ENCODE measurements around the gene UPF1. TPM values are rescaled to one million over a fixed set of nuclear protein-coding genes. Genes with fewer than 3 reads are reported as not detected.

Gene UPF1
- total and polyA plus RNA-seq, 10 donors, result 31.2 to 161 (median 84.4) TPM

GRCh38 chr19:18906605-18907519 is 75.1 kb downstream of the UPF1 start:
- H3K4me1 ChIP-seq, result no peaks in the 10 kb centered on the region
- DNase-seq, result no peak
- H3K4me3 ChIP-seq, result no peak overlapping the region
- no peaks in the 10 kb centered on the region for H3K27me3 ChIP-seq (replicated peaks in 1 of 7)
- H3K9me3 ChIP-seq, result no peaks in the 10 kb centered on the region
- WGBS, 5 donors, result 94 to 95% (median 94%) methylated on average over 23 to 36 of the region's 36 CpGs
- no peak overlapping the region for H3K27ac ChIP-seq
- intact Hi-C loops (cut with DNase I; ENCODE audit: low total_unique reads), result no loop called here
- TF ChIP-seq POLR2AphosphoS5 (IDR thresholded peaks at IDR 0.05), result peak in 2 of 3 donors; percentile 18 to 63
- no peak for TF ChIP-seq POLR2A (IDR thresholded peaks at IDR 0.05)
- peaks cover 0 to 98% (median 80%) of the 10 kb centered on the region in 6 donors for H3K36me3 ChIP-seq

GRCh38 chr19:18908917-18909619 is 77.3 kb downstream of the UPF1 start:
- no peak overlapping the region for H3K4me3 ChIP-seq
- 91 to 95% (median 94%) methylated on average over 17 of the region's 17 CpGs for WGBS, 5 donors
- peaks cover 0 to 100% (median 88%) of the 10 kb centered on the region in 6 donors for H3K36me3 ChIP-seq
- H3K27me3 ChIP-seq (replicated peaks in 1 of 7), result no peaks in the 10 kb centered on the region
- peaks cover 0 to 16% (median 9%) of the 10 kb centered on the region in 6 donors for H3K4me1 ChIP-seq
- no peak for DNase-seq
- intact Hi-C loops (cut with DNase I; ENCODE audit: low total_unique reads), result no loop called here
- no peak overlapping the region for H3K27ac ChIP-seq
- no peaks in the 10 kb centered on the region for H3K9me3 ChIP-seq
- no peak for TF ChIP-seq POLR2A (IDR thresholded peaks at IDR 0.05)
- no peak for TF ChIP-seq CTCF (IDR thresholded peaks at IDR 0.05 in 8 of 11, conservative IDR thresholded peaks at IDR 0.05 in 3 of 11)
- TF ChIP-seq POLR2AphosphoS5 (IDR thresholded peaks at IDR 0.05), result peak; percentile 8 to 50 (median 14)

- peaks cover 0 to 25% (median 14%) of the 10 kb centered on the region in 6 donors for H3K4me1 ChIP-seq
- no peaks in the 10 kb centered on the region for H3K9me3 ChIP-seq
- no peaks in the 10 kb centered on the region for H3K27me3 ChIP-seq (replicated peaks in 1 of 7)
- H3K27ac ChIP-seq, result no peak overlapping the region
- no peak overlapping the region for H3K4me3 ChIP-seq
- DNase-seq, result no peak
- TF ChIP-seq CTCF (IDR thresholded peaks at IDR 0.05 in 8 of 11, conservative IDR thresholded peaks at IDR 0.05 in 3 of 11) (no peak), POLR2A (IDR thresholded peaks at IDR 0.05) (no peak), POLR2AphosphoS5 (IDR thresholded peaks at IDR 0.05) (peak in 1 of 3 donors; percentile 51)
- H3K36me3 ChIP-seq, result peaks cover 0 to 100% (median 85%) of the 10 kb centered on the region in 6 donors
- 90 to 96% (median 95%) methylated on average over 10 of the region's 10 CpGs for WGBS, 5 donors
- intact Hi-C loops (cut with DNase I; ENCODE audit: low total_unique reads), result no loop called here
These were observed 78.3 kb downstream of the UPF1 start for GRCh38 chr19:18910010-18910409.

GRCh38 chr19:18910801-18911436 is 79.2 kb downstream of the UPF1 start:
- WGBS, 5 donors, result 84 to 96% (median 92%) methylated on average over 6 to 19 of the region's 19 CpGs
- DNase-seq, result no peak
- intact Hi-C loops (cut with DNase I; ENCODE audit: low total_unique reads), result no loop called here

More at GRCh38 chr19:18910801-18911436, 79.2 kb downstream of the UPF1 start:
- peaks cover 0 to 100% (median 83%) of the 10 kb centered on the region in 6 donors for H3K36me3 ChIP-seq
- peaks cover 0 to 34% (median 22%) of the 10 kb centered on the region in 6 donors for H3K4me1 ChIP-seq
- no peaks in the 10 kb centered on the region for H3K27me3 ChIP-seq (replicated peaks in 1 of 7)
- TF ChIP-seq CTCF (IDR thresholded peaks at IDR 0.05 in 8 of 11, conservative IDR thresholded peaks at IDR 0.05 in 3 of 11) (no peak), POLR2AphosphoS5 (IDR thresholded peaks at IDR 0.05) (peak in 2 of 3 donors; percentile 20 to 55), POLR2A (IDR thresholded peaks at IDR 0.05) (no peak)
- no peak overlapping the region for H3K4me3 ChIP-seq
- no peaks in the 10 kb centered on the region for H3K9me3 ChIP-seq
- H3K27ac ChIP-seq, result no peak overlapping the region

Data from spleen (tissue), 11 donors.